ENCODE results near the gene ZP1.

- TF ChIP-seq CTCF (IDR thresholded peaks at IDR 0.05) (no peak), POLR2A (IDR thresholded peaks at IDR 0.05) (no peak)
Measured at GRCh38 chr11:60923800-60924109, 56.4 kb downstream of the ZP1 start.

Data from testis (tissue), 2 donors.